ENCODE results near the gene KRTAP12-2. TPM values are rescaled to one million over a fixed set of nuclear protein-coding genes. Genes with fewer than 3 reads are reported as not detected.

Gene KRTAP12-2, protein sequence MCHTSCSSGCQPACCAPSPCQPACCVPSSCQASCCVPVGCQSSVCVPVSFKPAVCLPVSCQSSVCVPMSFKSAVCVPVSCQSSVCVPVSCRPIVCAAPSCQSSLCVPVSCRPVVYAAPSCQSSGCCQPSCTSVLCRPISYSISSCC
- not detected in 2 replicates for total RNA-seq

DNA sequence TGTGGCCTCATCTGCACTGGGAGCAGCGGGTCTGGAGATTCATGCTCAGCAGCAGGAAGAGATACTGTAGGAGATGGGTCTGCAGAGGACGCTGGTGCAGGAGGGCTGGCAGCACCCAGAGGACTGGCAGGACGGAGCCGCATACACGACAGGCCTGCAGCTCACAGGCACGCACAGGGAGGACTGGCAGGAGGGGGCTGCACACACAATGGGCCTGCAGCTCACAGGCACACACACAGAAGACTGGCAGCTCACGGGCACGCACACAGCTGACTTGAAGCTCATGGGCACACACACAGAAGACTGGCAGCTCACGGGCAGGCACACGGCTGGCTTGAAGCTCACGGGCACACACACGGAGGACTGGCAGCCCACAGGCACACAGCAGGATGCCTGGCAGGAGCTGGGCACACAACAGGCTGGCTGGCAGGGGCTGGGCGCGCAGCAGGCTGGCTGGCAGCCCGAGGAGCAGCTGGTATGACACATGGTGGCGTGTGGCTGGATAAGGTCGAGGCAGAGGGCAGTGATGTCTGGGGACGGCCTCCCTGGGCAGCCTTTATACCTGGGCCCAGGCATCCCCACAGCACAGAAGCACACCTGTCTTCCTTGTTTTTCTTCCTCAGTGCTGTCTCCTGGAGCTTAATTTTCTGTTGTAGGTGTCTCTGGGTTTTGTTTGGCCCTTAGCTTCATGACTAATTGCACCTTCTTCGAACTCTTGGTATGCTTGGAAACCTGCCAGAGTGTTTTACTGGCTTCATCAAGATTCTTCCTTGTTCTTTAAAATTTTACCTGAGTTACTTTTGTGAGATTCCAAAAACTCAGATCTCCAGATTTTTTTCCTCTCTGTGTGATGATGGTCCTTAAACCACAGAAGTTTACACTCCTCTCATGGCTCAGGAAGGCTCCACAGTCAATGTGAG is at the start of gene KRTAP12-2:
TSS of gene KRTAP12-2 (minus strand) at position 527 of the 920 bp plus-strand sequence. CDS start at position 486, 41 bp downstream.

DNA sequence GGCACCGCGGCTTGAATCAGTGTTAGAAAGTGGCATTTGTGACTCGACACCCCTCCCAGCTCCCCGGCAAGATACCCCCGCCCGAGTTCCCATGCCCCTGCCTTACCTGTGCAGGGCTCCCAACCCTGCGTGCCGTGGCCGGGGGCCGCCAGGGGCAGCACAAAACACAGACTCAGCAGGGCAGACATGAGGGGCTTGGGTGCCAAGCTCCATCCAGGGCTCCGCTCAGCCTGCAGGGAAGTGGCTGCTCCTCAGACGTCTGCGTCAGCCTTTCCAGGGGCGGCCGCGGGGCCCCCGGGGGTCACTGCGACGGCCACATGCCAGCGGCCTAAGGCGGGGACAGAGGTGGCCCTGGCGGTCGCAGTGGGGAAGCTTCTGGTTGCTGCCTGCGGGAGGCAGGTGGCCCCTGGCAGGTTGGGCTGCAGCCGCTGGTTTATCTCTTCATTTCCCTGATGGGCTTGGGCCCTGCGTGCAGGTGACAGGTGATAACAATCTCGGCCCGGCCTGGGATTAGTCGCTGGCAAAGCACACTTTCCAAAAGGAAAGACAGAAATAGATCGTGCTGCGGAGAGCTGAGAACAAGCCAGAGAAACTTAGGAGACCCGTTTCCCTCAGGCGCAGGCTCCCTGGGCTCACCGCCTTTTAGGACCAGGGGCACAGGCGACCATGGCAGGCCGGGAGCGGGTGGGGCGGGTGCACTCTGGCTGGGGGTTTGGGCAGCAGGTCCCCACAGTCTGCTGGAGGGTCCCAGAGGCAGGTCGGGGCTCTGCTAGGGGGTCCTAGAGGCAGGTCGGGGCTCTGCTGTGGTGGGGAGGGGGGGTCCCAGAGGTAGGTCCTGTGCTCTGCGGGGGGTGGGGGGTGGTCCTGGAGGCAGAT is 44.8 kb upstream of the KRTAP12-2 start, which contains the start of gene TSPEAR:
TSS of gene TSPEAR (minus strand) at position 246 of the 876 bp plus-strand sequence. CDS start at position 188, 58 bp downstream.

DNA sequence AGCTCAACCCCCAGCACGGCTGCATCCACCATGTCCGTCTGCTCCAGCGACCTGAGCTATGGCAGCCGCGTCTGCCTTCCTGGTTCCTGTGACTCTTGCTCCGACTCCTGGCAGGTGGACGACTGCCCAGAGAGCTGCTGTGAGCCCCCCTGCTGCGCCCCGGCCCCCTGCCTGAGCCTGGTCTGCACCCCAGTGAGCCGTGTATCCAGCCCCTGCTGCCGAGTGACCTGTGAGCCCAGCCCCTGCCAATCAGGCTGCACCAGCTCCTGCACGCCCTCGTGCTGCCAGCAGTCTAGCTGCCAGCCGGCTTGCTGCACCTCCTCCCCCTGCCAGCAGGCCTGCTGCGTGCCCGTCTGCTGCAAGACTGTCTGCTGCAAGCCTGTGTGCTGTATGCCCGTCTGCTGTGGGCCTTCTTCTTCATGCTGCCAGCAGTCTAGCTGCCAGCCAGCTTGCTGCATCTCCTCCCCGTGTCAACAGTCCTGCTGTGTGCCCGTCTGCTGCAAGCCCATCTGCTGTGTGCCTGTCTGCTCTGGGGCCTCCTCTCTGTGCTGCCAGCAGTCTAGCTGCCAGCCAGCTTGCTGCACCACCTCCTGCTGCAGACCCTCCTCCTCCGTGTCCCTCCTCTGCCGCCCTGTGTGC is 30.6 kb upstream of the KRTAP12-2 start, which contains the start of gene KRTAP10-12:
TSS of gene KRTAP10-12 (plus strand) at position 1 of the 639 bp plus-strand sequence. CDS start at position 31, 30 bp downstream.

DNA sequence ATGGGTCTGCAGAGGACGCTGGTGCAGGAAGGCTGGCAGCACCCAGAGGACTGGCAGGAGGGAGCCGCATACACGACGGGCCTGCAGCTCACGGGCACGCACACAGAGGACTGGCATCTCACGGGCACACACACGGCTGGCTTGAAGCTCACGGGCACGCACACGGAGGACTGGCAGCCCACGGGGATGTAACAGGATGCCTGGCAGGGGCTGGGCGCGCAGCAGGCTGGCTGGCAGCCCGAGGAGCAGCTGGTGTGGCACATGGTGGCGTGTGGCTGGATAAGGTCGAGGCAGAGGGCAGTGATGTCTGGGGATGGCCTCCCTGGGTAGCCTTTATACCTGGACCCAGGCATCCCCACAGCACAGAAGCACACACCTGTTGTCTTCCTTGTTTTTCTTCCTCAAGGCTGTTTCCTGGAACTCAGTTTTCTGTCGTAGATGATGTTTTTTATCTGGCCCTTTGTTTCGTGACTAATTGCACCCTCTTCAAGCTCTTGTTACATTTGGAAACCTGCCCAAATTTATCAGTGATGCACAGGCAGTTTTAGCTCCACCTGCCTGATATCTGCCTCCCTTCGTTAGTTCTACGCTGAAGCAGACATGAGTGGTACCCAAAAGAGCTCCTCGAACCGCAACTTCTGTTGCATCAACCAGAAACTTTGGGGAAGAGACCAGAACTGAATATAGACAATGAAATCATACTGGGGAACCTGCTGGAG is 15.3 kb upstream of the KRTAP12-2 start, which contains the start of gene KRTAP12-1:
TSS of gene KRTAP12-1 (minus strand) at position 303 of the 719 bp plus-strand sequence. CDS start at position 263, 40 bp downstream.

DNA sequence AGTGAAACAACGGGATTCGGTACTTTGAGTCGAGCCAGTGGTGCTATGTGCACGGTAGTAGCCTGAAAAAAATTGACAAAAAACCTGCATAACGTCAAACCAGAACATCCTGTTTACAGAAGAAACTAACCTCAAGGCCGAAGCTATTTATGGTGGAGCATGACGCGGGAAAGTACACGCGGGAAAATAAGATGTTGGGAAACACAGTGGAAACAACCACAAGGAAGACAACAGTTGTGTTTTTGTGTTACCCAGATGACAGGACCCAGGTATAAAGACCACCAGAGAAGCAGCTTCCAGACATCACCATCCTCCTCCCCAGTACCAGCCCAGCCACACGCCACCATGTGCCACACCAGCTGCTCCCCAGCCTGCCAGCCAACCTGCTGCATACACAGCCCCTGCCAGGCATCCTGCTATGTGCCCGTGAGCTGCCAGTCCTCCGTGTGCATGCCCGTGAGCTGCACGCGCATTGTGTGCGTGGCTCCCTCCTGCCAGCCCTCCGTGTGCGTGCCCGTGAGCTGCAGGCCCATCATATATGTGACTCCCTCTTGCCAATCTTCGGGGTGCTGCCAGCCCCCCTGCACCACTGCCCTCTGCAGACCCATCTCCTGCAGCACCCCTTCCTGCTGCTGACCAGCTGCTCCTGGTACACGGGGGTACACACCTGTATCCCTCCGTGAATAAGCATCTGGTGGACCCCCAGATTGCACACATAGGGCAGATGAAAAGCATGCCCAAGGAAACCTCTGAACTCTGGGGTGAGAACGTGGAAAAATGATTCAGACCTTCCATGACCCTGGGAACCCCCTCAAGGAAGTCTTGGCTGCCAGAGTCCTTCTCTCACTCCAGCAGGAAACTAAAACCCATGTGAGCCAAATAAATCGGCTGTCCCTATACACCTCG is 8.8 kb downstream of the KRTAP12-2 start, which contains the start of gene KRTAP12-3:
TSS of gene KRTAP12-3 (plus strand) at position 298 of the 906 bp plus-strand sequence. CDS start at position 346, 48 bp downstream.

DNA sequence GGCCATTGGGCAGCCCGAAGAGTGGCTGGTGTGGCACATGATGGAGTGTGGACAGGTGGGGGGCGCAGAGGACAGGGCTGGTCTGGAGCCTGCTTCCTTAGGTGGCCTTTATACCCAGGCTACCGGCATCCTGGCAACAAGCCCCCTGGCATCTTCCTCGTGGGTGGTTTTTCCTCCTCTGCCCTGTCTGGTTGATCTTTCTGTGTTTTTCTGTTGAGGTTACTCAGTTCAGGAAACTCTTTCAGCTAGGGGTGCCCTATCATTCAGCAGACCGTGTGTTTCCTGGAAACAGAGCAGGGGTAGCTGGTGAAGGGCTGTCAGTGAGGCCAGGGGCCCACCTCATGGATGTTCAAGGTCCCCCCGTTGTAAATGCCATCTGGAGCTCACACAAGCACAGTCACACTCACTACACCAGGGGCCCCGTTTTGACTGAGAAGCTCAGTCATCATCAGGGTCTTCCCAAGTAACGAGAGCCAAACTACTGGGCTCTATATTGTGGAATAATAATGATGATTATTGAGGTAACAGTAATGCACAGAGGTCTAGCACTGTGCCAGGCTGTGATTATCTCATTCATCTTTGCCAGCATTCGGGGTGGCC is 12.1 kb downstream of the KRTAP12-2 start, which contains the start of gene KRTAP12-4:
TSS of gene KRTAP12-4 (minus strand) at position 84 of the 600 bp plus-strand sequence. CDS start at position 39, 45 bp downstream.

DNA sequence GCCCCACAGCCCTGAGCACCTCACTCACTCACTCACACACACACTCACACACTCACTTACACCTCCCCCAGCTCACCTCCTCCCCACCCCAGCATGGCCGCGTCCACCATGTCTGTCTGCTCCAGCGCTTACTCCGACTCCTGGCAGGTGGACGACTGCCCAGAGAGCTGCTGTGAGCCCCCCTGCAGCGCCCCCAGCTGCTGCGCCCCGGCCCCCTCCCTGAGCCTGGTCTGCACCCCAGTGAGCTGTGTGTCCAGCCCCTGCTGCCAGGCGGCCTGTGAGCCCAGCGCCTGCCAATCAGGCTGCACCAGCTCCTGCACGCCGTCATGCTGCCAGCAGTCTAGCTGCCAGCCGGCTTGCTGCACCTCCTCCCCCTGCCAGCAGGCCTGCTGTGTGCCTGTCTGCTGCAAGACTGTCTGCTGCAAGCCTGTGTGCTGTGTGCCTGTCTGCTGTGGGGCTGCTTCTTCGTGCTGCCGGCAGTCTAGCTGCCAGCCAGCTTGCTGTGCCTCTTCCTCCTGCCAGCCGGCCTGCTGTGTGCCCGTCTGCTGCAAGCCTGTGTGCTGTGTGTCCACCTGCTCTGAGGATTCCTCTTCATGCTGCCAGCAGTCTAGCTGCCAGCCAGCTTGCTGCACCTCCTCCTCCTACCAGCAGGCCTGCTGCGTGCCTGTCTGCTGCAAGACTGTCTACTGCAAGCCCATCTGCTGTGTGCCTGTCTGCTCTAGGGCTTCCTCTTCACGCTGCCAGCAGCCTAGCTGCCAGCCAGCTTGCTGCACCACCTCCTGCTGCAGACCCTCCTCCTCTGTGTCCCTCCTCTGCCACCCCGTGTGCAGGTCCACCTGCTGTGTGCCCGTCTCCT is 20.1 kb downstream of the KRTAP12-2 start, which contains the start of gene KRTAP10-11:
TSS of gene KRTAP10-11 (plus strand) at position 49 of the 856 bp plus-strand sequence. CDS start at position 94, 45 bp downstream.

DNA sequence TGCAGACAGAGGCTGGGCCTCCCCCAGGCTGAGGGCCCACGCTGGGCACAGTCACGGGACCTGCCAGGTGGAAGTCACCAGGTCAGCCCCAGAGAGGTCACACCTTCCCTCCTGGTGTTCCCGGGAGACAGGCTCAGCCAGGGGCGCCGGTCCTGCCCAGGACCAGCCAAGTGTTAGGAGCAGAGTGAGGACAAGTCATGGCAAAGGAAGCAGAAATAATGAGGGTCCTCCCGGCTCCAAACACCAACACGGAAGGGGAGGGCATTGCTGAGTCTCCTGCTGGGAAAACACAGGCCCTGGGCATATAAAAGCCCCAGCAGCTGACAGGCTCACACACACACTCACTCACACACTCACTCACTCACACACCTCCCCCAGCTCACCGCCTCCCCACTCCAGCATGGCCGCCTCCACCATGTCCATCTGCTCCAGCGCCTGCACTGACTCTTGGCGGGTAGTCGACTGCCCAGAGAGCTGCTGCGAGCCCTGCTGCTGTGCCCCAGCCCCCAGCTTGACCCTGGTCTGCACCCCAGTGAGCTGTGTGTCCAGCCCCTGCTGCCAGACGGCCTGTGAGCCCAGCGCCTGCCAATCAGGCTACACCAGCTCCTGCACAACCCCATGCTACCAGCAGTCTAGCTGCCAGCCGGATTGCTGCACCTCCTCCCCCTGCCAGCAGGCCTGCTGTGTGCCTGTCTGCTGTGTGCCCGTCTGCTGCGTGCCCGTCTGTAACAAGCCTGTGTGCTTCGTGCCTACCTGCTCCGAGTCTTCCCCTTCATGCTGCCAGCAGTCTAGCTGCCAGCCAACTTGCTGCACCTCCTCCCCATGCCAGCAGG is 29.5 kb downstream of the KRTAP12-2 start, which contains the start of gene KRTAP10-10:
TSS of gene KRTAP10-10 (plus strand) at position 339 of the 833 bp plus-strand sequence. CDS start at position 401, 62 bp downstream.

DNA sequence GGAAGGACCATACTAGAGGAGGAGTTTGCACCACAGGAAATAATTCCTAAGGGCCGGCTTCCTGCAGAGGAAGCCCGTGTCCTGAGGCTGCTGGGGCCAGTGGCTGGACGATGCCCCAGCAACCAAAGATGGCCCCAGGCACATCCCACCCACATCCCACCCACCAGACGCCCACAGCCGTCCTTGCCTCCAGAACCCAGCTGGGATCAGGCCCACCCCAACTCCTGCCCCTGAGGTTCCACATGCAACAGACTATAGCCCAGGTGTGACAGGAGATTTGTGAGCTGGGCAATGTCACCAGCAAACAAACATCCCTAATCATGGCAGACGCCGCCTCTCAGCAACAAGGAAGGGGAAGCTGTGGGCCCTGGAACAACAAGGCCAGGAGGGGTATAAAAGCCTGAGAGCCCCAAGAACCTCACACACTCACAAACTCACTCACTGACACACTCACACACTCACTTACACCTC is 40.0 kb downstream of the KRTAP12-2 start, which contains the start of gene KRTAP10-9:
TSS of gene KRTAP10-9 (plus strand) at position 421 of the 471 bp plus-strand sequence. CDS start 79 bp downstream, outside the sequence.

Other genes with a start within 250 kb of the KRTAP12-2 start
- gene LRRC3, start 211.4 kb downstream of the KRTAP12-2 start, total RNA-seq, result 3.5 and 5.5 TPM in 2 replicates
- not detected in 2 replicates for gene KRTAP10-1, start 126.7 kb downstream of the KRTAP12-2 start, total RNA-seq
- gene KRTAP10-2, start 115.4 kb downstream of the KRTAP12-2 start, total RNA-seq, result not detected in 2 replicates
- not detected in 2 replicates for gene KRTAP10-3, start 108.1 kb downstream of the KRTAP12-2 start, total RNA-seq
- gene KRTAP10-4, start 93.2 kb downstream of the KRTAP12-2 start, total RNA-seq, result not detected in 2 replicates
- not detected in 2 replicates for gene KRTAP10-5, start 86.3 kb downstream of the KRTAP12-2 start, total RNA-seq
- gene KRTAP10-6, start 74.4 kb downstream of the KRTAP12-2 start, total RNA-seq, result not detected in 2 replicates
- gene KRTAP10-7, start 66.3 kb downstream of the KRTAP12-2 start, total RNA-seq, result not detected in 2 replicates
- gene KRTAP10-8, start 54.8 kb downstream of the KRTAP12-2 start, total RNA-seq, result not detected in 2 replicates
- not detected in 2 replicates for gene KRTAP10-9, start 39.8 kb downstream of the KRTAP12-2 start, total RNA-seq
- gene KRTAP10-10, start 29.6 kb downstream of the KRTAP12-2 start, total RNA-seq, result not detected in 2 replicates
- gene KRTAP10-11, start 20.5 kb downstream of the KRTAP12-2 start, total RNA-seq, result not detected in 2 replicates
- not detected in 2 replicates for gene KRTAP12-4, start 12.3 kb downstream of the KRTAP12-2 start, total RNA-seq
- not detected in 2 replicates for gene KRTAP12-3, start 9.0 kb downstream of the KRTAP12-2 start, total RNA-seq
- not detected in 2 replicates for gene KRTAP12-1, start 15.2 kb upstream of the KRTAP12-2 start, total RNA-seq
- gene KRTAP10-12, start 30.2 kb upstream of the KRTAP12-2 start, total RNA-seq, result not detected in 2 replicates
- 0.10 TPM in 1 of 2 replicates, not detected in the other for gene TSPEAR, start 44.6 kb upstream of the KRTAP12-2 start, total RNA-seq
- gene UBE2G2, start 134.9 kb upstream of the KRTAP12-2 start, total RNA-seq, result 51.2 and 56.7 TPM in 2 replicates
- 98.6 and 106 TPM in 2 replicates for gene SUMO3, start 151.1 kb upstream of the KRTAP12-2 start, total RNA-seq
- 367 and 382 TPM in 2 replicates for gene PTTG1IP, start 206.8 kb upstream of the KRTAP12-2 start, total RNA-seq

Measured in mammary microvascular endothelial cell (primary cell).